ENCODE data around the gene KIAA1210. TPM values are rescaled to one million over a fixed set of nuclear protein-coding genes. Genes with fewer than 3 reads are reported as not detected.
"Not testable (repeated sequence)": the region's sequence is repeated elsewhere in the genome, so short reads cannot be mapped to it uniquely, and the experiment has no call there.

The KIAA1210 gene
- total RNA-seq, 1 donor from 2014 or later, result not detected

- no peak for DNase-seq (ENCODE audit: extremely low spot score, unreplicated experiment)
- no peak overlapping the region for H3K4me3 Mint-ChIP-seq (ENCODE audit: unreplicated experiment)
- no peaks in the 10 kb centered on the region for H3K36me3 Mint-ChIP-seq (ENCODE audit: unreplicated experiment)
- H3K4me1 Mint-ChIP-seq (ENCODE audit: unreplicated experiment), result peaks cover 19% of the 10 kb centered on the region
- TF ChIP-seq CTCF (IDR thresholded peaks at IDR 0.05), result no peak
- H3K9me3 Mint-ChIP-seq (ENCODE audit: unreplicated experiment), result peaks cover 17% of the 10 kb centered on the region
- no peaks in the 10 kb centered on the region for H3K27me3 Mint-ChIP-seq (ENCODE audit: unreplicated experiment)
- no peak overlapping the region for H3K27ac Mint-ChIP-seq (ENCODE audit: unreplicated experiment)
These were observed 91.2 kb downstream of the KIAA1210 start for GRCh38 chrX:119036107-119037029.

- Mint-ChIP-seq H3K9me3 (ENCODE audit: unreplicated experiment) (peaks cover 20% of the 10 kb centered on the region), H3K36me3 (ENCODE audit: unreplicated experiment) (no peaks in the 10 kb centered on the region), H3K4me1 (ENCODE audit: unreplicated experiment) (no peaks in the 10 kb centered on the region), H3K27me3 (ENCODE audit: unreplicated experiment) (no peaks in the 10 kb centered on the region), H3K27ac (ENCODE audit: unreplicated experiment) (no peak overlapping the region), H3K4me3 (ENCODE audit: unreplicated experiment) (no peak overlapping the region)
- TF ChIP-seq CTCF (IDR thresholded peaks at IDR 0.05), result no peak
- DNase-seq (ENCODE audit: extremely low spot score, unreplicated experiment), result no peak
These were observed 96.6 kb downstream of the KIAA1210 start for GRCh38 chrX:119030990-119031389.

GRCh38 chrX:119029656-119030055 is 98.0 kb downstream of the KIAA1210 start:
- DNase-seq (ENCODE audit: extremely low spot score, unreplicated experiment); H3K27ac Mint-ChIP-seq (ENCODE audit: unreplicated experiment): not testable (repeated sequence)

GRCh38 chrX:119028733-119029330 is 98.8 kb downstream of the KIAA1210 start:
- Mint-ChIP-seq H3K4me1 (ENCODE audit: unreplicated experiment) (no peaks in the 10 kb centered on the region), H3K4me3 (ENCODE audit: unreplicated experiment) (no peak overlapping the region), H3K27ac (ENCODE audit: unreplicated experiment) (no peak overlapping the region), H3K27me3 (ENCODE audit: unreplicated experiment) (no peaks in the 10 kb centered on the region), H3K36me3 (ENCODE audit: unreplicated experiment) (no peaks in the 10 kb centered on the region), H3K9me3 (ENCODE audit: unreplicated experiment) (peaks cover 20% of the 10 kb centered on the region)
- TF ChIP-seq CTCF (IDR thresholded peaks at IDR 0.05), result no peak
- DNase-seq (ENCODE audit: extremely low spot score, unreplicated experiment), result no peak

More at GRCh38 chrX:119029656-119030055, 98.0 kb downstream of the KIAA1210 start:
- not testable (repeated sequence) for H3K4me1 Mint-ChIP-seq (ENCODE audit: unreplicated experiment); H3K4me3 Mint-ChIP-seq (ENCODE audit: unreplicated experiment); H3K27me3 Mint-ChIP-seq (ENCODE audit: unreplicated experiment); H3K36me3 Mint-ChIP-seq (ENCODE audit: unreplicated experiment)
- peaks cover 25% of the 10 kb centered on the region for H3K9me3 Mint-ChIP-seq (ENCODE audit: unreplicated experiment)

Other genes with a start within 250 kb of the KIAA1210 start
- gene LONRF3, start 153.2 kb downstream of the KIAA1210 start, total RNA-seq, result not detected in 2 replicates
- gene CT47C1, start 54.8 kb downstream of the KIAA1210 start, total RNA-seq, result not detected in 2 replicates
- gene PGRMC1, start 108.5 kb upstream of the KIAA1210 start, total RNA-seq, result 61.9 and 66.9 TPM in 2 replicates